HepG2 (cell line): ENCODE results near the gene CACNA2D3. TPM values are rescaled to one million over a fixed set of nuclear protein-coding genes. Genes with fewer than 3 reads are reported as not detected.

Experiments
- ARNT ChIP-seq: fragments of 450-650 bp; IDR thresholded peaks from 2 replicates; pipeline ENCODE4 v1.6.1; 2017
- ATF7 ChIP-seq, 2 experiments: fragments of 450-650 bp in 1 of 2; sonication (generic) in 1 of 2; formaldehyde crosslinking in 1 of 2; IDR thresholded peaks; 2 replicates each; pipeline versions ENCODE4 v1.4.0 to v1.6.1; 2016 to 2020; ENCODE audit warnings: antibody characterized with exemption in 1 of 2, mild to moderate bottlenecking in 1 of 2, missing genetic modification reagents in 1 of 2
- GABPA ChIP-seq, 2 experiments: IDR thresholded peaks; 2 replicates each; pipeline ENCODE4 v1.6.1; 2011 to 2016; ENCODE audit warnings: low read depth in 2 of 2, low read length in 1 of 2, missing biosample characterization in 1 of 2, missing genetic modification characterization in 1 of 2
- IKZF4 ChIP-seq: sonication (generic); formaldehyde crosslinking; IDR thresholded peaks from 2 replicates; pipeline ENCODE4 v1.5.1; 2020; ENCODE audit warnings: borderline replicate concordance, mild to moderate bottlenecking, low read depth, missing genetic modification reagents; ENCODE audit errors: not compliant biosample characterization
- MAFF ChIP-seq: IDR thresholded peaks from 2 replicates; pipeline ENCODE4 v1.6.1; 2011; ENCODE audit warnings: low read depth, low read length, improper control_type of control experiment
- NFRKB ChIP-seq: fragments of 450-650 bp; IDR thresholded peaks from 2 replicates; pipeline ENCODE4 v1.6.1; 2017
- PTBP1 ChIP-seq: fragments of 200-400 bp; formaldehyde crosslinking; IDR thresholded peaks from 2 replicates; pipeline ENCODE4 v1.6.1; 2018; ENCODE audit warnings: low read length, low read depth; ENCODE audit not compliant: poor library complexity, severe bottlenecking
- RARG ChIP-seq: sonication (generic); formaldehyde crosslinking; IDR thresholded peaks from 2 replicates; pipeline ENCODE4 v1.4.0; 2020; ENCODE audit warnings: low read depth, mild to moderate bottlenecking, missing genetic modification reagents
- RFX5 ChIP-seq: IDR thresholded peaks from 2 replicates; pipeline ENCODE4 v1.6.1; 2011; ENCODE audit warnings: low read depth, low read length, improper control_type of control experiment
- SOX13 ChIP-seq, 3 experiments: fragments of 450-650 bp in 1 of 3; sonication (generic) in 1 of 3; formaldehyde crosslinking in 1 of 3; IDR thresholded peaks in 2 of 3; conservative IDR thresholded peaks in 1 of 3; 2 replicates each; pipeline versions ENCODE4 v1.5.0 to v1.6.1; 2016 to 2020; ENCODE audit warnings: antibody characterized with exemption in 1 of 3, mild to moderate bottlenecking in 1 of 3, missing compliant biosample characterization in 1 of 3, missing genetic modification reagents in 1 of 3, moderate library complexity in 1 of 3
- ZBTB21 ChIP-seq: sonication (generic); formaldehyde crosslinking; IDR thresholded peaks from 2 replicates; pipeline ENCODE4 v1.4.0; 2020; ENCODE audit warnings: missing genetic modification reagents
- ZNF33A ChIP-seq: sonication (generic); formaldehyde crosslinking; IDR thresholded peaks from 2 replicates; pipeline ENCODE4 v1.5.1; 2020; ENCODE audit warnings: missing genetic modification reagents, mild to moderate bottlenecking, moderate library complexity, borderline replicate concordance
- polyA plus RNA-seq, 8 experiments: library from polyadenylated mRNA; depleted of rRNA in 3 of 8; stranded (reverse) in 7 of 8; unstranded in 1 of 8; fragments of >200 nt; fragmentation: Illumina TruSeq in 4 of 8; extraction: Trizol in 4 of 8; gene quantifications; 2 replicates each; pipeline versions ENCODE4 v1.2.1 to v1.2.3, GENCODE V29; 2011 to 2016; ENCODE audit warnings: low read depth in 4 of 8, missing spikeins in 1 of 8, mixed read lengths in 1 of 8; ENCODE audit not compliant: insufficient read depth in 1 of 8
- total RNA-seq, 5 experiments: library from RNA; depleted of rRNA; stranded (reverse); fragments of >200 nt; fragmentation: Illumina TruSeq; extraction: Trizol; gene quantifications; 2 replicates each; pipeline ENCODE4 v1.2.3, GENCODE V29; 2016; ENCODE audit warnings: low read depth in 1 of 5
- TF ChIP-seq, protein P1 (sequence below): IDR thresholded peaks from 2 replicates; pipeline ENCODE4 v1.4.0; 2020; ENCODE audit warnings: mild to moderate bottlenecking, missing genetic modification reagents
- TF ChIP-seq, protein P2 (sequence below): sonication (generic); formaldehyde crosslinking; IDR thresholded peaks from 2 replicates; pipeline ENCODE4 v1.5.1; 2020; ENCODE audit warnings: missing genetic modification reagents, mild to moderate bottlenecking, borderline replicate concordance
- TF ChIP-seq, protein P3 (sequence below): IDR thresholded peaks from 2 replicates; pipeline ENCODE4 v1.6.1; 2012; ENCODE audit warnings: low read depth, low read length, improper control_type of control experiment
- TF ChIP-seq, protein P4 (sequence below): sonication (generic); formaldehyde crosslinking; IDR thresholded peaks from 2 replicates; pipeline ENCODE4 v1.8.0; 2022; ENCODE audit warnings: missing genetic modification reagents, mild to moderate bottlenecking, borderline replicate concordance
- TF ChIP-seq, protein P5 (sequence below): sonication (generic); formaldehyde crosslinking; IDR thresholded peaks from 2 replicates; pipeline ENCODE4 v1.5.1; 2020; ENCODE audit warnings: mild to moderate bottlenecking, missing genetic modification reagents, moderate library complexity

Gene CACNA2D3
- total and polyA plus RNA-seq, 2 of the 13 experiments (the other 11 are each of a cell fraction or from before 2014, with no cell fraction given): not detected

DNA sequence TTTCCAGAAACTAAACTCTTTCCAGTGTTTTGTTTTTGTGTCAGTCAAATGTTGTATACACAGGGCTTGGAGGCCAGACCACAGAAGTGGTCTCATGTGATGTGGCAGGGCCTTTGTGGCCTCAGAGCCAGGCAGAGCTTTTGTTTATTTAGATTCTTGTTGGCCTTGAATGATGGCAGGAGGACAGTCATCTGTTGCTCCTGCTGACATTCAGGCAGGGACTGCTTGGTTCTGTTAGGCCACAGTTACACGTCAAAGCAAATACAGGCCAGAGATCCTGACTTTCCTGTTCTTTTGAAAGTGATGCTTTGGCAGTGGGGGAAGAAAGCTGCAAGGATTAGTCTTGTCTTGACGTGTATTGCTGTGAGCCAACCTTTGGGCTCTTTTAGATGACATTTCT, 325.1 kb downstream of the CACNA2D3 start (continued):
- TF ChIP-seq, protein P1, sequence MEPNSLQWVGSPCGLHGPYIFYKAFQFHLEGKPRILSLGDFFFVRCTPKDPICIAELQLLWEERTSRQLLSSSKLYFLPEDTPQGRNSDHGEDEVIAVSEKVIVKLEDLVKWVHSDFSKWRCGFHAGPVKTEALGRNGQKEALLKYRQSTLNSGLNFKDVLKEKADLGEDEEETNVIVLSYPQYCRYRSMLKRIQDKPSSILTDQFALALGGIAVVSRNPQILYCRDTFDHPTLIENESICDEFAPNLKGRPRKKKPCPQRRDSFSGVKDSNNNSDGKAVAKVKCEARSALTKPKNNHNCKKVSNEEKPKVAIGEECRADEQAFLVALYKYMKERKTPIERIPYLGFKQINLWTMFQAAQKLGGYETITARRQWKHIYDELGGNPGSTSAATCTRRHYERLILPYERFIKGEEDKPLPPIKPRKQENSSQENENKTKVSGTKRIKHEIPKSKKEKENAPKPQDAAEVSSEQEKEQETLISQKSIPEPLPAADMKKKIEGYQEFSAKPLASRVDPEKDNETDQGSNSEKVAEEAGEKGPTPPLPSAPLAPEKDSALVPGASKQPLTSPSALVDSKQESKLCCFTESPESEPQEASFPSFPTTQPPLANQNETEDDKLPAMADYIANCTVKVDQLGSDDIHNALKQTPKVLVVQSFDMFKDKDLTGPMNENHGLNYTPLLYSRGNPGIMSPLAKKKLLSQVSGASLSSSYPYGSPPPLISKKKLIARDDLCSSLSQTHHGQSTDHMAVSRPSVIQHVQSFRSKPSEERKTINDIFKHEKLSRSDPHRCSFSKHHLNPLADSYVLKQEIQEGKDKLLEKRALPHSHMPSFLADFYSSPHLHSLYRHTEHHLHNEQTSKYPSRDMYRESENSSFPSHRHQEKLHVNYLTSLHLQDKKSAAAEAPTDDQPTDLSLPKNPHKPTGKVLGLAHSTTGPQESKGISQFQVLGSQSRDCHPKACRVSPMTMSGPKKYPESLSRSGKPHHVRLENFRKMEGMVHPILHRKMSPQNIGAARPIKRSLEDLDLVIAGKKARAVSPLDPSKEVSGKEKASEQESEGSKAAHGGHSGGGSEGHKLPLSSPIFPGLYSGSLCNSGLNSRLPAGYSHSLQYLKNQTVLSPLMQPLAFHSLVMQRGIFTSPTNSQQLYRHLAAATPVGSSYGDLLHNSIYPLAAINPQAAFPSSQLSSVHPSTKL (CRISPR knock-in tag): peak; percentile 56; the same call in 1 of the 2 replicates
- TF ChIP-seq ZNF33A (CRISPR knock-in tag): no peak
- TF ChIP-seq RARG (CRISPR knock-in tag): no peak
- TF ChIP-seq ATF7 (IDR thresholded peaks at IDR 0.05): no peak
- TF ChIP-seq ATF7 (CRISPR knock-in tag; IDR thresholded peaks at IDR 0.05): no peak
- no peak for TF ChIP-seq MAFF
- TF ChIP-seq PTBP1: no peak
- TF ChIP-seq SOX13 (IDR thresholded peaks at IDR 0.05): no peak
- TF ChIP-seq SOX13 (CRISPR knock-in tag; conservative IDR thresholded peaks at IDR 0.05 in 1 of 2, IDR thresholded peaks at IDR 0.05 in 1 of 2): peak in 1 of 2 experiments; percentile 12; a peak in 1 of 4 replicates
- no peak for TF ChIP-seq IKZF4 (CRISPR knock-in tag)
- TF ChIP-seq, protein P2, sequence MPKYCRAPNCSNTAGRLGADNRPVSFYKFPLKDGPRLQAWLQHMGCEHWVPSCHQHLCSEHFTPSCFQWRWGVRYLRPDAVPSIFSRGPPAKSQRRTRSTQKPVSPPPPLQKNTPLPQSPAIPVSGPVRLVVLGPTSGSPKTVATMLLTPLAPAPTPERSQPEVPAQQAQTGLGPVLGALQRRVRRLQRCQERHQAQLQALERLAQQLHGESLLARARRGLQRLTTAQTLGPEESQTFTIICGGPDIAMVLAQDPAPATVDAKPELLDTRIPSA: no peak
- no peak for TF ChIP-seq GABPA (IDR thresholded peaks at IDR 0.05; ENCODE audit: low read depth, low read length)
- TF ChIP-seq GABPA (CRISPR knock-in tag; IDR thresholded peaks at IDR 0.05; ENCODE audit: low read depth): no peak
- TF ChIP-seq ARNT: no peak
- TF ChIP-seq, protein P3, sequence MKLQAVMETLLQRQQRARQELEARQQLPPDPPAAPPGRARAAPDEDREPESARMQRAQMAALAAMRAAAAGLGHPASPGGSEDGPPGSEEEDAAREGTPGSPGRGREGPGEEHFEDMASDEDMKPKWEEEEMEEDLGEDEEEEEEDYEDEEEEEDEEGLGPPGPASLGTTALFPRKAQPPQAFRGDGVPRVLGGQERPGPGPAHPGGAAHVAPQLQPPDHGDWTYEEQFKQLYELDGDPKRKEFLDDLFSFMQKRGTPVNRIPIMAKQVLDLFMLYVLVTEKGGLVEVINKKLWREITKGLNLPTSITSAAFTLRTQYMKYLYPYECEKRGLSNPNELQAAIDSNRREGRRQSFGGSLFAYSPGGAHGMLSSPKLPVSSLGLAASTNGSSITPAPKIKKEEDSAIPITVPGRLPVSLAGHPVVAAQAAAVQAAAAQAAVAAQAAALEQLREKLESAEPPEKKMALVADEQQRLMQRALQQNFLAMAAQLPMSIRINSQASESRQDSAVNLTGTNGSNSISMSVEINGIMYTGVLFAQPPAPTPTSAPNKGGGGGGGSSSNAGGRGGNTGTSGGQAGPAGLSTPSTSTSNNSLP: no peak
- TF ChIP-seq, protein P4, sequence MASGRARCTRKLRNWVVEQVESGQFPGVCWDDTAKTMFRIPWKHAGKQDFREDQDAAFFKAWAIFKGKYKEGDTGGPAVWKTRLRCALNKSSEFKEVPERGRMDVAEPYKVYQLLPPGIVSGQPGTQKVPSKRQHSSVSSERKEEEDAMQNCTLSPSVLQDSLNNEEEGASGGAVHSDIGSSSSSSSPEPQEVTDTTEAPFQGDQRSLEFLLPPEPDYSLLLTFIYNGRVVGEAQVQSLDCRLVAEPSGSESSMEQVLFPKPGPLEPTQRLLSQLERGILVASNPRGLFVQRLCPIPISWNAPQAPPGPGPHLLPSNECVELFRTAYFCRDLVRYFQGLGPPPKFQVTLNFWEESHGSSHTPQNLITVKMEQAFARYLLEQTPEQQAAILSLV (CRISPR knock-in tag): no peak
- TF ChIP-seq RFX5: peak; percentile 65; the same call in 1 of the 2 replicates
- TF ChIP-seq ZBTB21 (CRISPR knock-in tag): no peak
- TF ChIP-seq NFRKB: no peak
- TF ChIP-seq, protein P5, sequence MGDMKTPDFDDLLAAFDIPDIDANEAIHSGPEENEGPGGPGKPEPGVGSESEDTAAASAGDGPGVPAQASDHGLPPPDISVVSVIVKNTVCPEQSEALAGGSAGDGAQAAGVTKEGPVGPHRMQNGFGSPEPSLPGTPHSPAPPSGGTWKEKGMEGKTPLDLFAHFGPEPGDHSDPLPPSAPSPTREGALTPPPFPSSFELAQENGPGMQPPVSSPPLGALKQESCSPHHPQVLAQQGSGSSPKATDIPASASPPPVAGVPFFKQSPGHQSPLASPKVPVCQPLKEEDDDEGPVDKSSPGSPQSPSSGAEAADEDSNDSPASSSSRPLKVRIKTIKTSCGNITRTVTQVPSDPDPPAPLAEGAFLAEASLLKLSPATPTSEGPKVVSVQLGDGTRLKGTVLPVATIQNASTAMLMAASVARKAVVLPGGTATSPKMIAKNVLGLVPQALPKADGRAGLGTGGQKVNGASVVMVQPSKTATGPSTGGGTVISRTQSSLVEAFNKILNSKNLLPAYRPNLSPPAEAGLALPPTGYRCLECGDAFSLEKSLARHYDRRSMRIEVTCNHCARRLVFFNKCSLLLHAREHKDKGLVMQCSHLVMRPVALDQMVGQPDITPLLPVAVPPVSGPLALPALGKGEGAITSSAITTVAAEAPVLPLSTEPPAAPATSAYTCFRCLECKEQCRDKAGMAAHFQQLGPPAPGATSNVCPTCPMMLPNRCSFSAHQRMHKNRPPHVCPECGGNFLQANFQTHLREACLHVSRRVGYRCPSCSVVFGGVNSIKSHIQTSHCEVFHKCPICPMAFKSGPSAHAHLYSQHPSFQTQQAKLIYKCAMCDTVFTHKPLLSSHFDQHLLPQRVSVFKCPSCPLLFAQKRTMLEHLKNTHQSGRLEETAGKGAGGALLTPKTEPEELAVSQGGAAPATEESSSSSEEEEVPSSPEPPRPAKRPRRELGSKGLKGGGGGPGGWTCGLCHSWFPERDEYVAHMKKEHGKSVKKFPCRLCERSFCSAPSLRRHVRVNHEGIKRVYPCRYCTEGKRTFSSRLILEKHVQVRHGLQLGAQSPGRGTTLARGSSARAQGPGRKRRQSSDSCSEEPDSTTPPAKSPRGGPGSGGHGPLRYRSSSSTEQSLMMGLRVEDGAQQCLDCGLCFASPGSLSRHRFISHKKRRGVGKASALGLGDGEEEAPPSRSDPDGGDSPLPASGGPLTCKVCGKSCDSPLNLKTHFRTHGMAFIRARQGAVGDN (CRISPR knock-in tag): no peak
